Measurements from ENCODE around the gene HIF1AN.

GRCh38 chr10:100515612-100516011 is 20.1 kb upstream of the HIF1AN start:
- TF ChIP-seq, protein P1, sequence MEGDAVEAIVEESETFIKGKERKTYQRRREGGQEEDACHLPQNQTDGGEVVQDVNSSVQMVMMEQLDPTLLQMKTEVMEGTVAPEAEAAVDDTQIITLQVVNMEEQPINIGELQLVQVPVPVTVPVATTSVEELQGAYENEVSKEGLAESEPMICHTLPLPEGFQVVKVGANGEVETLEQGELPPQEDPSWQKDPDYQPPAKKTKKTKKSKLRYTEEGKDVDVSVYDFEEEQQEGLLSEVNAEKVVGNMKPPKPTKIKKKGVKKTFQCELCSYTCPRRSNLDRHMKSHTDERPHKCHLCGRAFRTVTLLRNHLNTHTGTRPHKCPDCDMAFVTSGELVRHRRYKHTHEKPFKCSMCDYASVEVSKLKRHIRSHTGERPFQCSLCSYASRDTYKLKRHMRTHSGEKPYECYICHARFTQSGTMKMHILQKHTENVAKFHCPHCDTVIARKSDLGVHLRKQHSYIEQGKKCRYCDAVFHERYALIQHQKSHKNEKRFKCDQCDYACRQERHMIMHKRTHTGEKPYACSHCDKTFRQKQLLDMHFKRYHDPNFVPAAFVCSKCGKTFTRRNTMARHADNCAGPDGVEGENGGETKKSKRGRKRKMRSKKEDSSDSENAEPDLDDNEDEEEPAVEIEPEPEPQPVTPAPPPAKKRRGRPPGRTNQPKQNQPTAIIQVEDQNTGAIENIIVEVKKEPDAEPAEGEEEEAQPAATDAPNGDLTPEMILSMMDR (optimal IDR thresholded peaks at IDR 0.05 in 1 of 3, IDR thresholded peaks at IDR 0.05 in 1 of 3, conservative IDR thresholded peaks at IDR 0.05 in 1 of 3; ENCODE audit: extremely low read depth in 1 of 3, insufficient read depth in 2 of 3, low read length in 3 of 3), result no peak
- no peak for TF ChIP-seq EZH2 (IDR thresholded peaks at IDR 0.05; ENCODE audit: low read length)

Measured in keratinocyte (primary cell).